ELR (cell line): ENCODE data around the gene PPP1CA.

Experiments used
- DNase-seq: peaks from one replicate; pipeline ENCODE4 v3.0.0-alpha.2; 2015; ENCODE audit warnings: low read depth

The PPP1CA gene

DNA sequence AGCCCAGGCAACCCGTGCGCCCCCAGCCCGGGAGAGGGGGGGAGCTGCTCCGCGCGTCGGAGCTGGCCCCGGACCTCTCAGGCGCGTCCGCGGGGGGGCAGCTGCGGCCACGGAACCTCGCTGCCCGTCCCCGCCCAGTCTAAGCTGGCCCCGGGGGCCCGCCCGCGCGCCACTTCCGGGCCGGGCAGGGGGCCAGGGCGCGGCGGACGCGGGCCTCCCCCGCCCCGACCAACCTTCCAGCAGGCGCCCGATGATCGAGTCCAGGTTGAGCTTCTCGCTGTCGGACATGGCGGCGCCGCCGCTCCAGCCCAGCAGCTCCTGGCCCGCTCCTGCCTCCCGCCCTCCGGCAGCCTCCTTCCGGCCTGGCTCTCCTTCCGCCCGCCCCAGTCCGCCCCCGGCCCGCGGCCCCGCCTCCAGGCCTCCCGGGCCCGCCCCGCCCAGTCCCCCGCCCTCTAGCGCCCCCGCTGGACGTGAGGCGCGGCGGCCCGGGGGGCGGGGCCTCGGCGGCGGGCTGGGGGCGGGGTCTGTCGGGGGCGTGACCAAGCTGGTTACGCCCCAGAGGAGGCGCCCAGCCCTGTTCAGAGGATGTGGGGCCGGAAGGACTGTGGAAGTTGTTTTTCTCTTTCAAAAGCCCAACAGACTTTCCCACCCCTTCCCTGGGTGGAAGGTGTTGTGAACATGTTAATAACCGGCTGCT lies at the start of gene PPP1CA:
TSS of gene PPP1CA (minus strand) at position 364 of the 697 bp plus-strand sequence. CDS start at position 288, 76 bp downstream.
- peak; percentile 91 for DNase-seq

DNA sequence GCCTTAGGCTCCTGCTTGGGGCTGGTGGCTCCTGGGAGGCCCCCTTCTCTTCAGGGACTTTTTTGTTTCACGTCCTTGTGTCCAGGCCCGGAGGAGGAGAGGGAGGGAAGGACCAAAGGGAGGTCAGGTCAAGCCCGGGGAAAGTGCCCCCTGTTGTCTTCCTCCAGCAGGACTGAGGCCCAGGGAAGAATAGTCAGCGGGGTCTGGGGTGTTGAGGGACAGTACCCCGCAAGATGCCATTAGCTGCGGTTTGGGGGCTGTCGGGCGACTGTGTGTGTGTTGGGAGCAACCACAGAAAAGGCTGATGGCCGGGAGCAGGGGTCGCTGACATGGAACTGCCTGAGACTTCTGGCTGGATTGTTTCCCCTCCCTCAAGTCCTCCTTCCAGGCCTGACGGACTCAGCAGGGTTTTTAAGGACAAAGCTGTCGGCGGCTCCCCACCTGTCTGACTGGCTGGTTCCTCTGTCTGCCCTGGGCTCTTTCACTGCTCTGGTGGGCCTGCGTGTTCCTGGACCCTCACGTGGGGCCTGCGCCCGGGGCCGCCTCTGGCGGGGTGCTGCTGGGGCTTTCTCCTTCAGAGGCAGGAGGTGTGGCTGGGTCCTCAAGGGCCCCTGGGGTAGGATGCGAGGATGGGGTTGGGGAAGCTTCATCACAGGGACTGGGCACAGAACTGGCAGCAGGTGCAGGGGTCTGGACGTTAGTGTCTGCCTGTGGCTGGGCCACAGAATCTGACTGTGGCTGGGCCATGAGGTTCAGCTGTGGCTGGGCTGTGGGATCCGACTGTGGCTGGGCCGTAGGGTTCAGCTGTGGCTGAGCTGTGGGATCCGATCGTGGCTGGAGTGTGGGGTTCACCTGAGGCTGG lies 49.4 kb upstream of the PPP1CA start:
- DNase-seq: no peak

DNA sequence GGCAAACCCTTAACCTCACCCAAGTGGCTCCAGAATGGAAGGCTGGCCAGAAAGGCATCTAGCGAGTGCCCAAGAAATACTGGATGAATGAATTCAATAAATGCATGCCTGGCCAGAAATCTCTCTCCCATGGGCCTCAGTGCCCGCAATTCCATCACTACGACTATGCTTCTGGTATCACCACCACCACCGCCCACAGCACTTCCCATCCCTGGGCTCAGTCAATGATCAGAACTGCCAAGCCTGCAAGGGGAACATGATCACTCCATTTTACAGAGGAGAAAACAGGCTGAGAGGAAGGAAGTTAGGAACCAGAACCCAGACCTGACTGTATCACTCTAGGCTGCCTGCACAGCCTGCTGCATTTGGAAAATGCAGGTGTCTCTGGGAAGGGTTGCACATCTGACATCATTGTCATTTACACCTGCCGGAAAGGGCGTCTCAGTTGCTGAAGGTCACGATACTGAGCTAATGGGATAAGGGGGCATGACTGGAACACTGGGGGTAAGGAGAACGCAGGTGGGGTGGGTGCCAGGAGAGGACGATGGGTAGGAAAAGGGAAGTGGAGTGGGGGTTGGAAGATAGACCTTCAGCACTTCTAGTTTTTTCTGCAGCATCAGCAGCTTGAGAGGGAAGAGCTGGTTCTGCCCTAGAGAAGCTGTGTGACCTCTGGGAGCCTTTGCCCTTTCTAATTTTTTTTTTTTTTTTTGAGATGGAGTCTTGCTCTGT lies 47.6 kb upstream of the PPP1CA start:
- no peak for DNase-seq

GRCh38 chr11:67448220-67448609 lies 46.6 kb upstream of the PPP1CA start:
- DNase-seq: no peak

DNA sequence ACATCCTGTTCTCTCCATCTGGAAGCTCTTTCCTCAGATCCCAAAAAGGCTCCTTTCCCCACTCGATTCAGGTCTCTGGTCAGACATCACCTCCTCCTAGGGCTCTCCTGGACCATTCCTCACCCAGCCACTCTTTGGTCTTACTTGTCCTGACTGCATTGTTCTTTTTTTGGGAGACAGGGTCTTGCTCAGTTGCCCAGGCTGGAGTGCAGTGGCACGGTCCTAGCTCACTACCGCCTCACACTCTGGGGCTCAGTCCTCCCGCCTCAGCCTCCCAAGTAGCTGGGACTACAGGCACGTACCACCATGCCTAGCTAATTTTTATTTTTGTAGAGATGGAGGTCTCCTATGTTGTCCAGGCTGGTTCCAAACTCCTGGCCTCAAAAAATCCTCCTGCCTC lies 43.9 kb upstream of the PPP1CA start:
- no peak for DNase-seq

DNA sequence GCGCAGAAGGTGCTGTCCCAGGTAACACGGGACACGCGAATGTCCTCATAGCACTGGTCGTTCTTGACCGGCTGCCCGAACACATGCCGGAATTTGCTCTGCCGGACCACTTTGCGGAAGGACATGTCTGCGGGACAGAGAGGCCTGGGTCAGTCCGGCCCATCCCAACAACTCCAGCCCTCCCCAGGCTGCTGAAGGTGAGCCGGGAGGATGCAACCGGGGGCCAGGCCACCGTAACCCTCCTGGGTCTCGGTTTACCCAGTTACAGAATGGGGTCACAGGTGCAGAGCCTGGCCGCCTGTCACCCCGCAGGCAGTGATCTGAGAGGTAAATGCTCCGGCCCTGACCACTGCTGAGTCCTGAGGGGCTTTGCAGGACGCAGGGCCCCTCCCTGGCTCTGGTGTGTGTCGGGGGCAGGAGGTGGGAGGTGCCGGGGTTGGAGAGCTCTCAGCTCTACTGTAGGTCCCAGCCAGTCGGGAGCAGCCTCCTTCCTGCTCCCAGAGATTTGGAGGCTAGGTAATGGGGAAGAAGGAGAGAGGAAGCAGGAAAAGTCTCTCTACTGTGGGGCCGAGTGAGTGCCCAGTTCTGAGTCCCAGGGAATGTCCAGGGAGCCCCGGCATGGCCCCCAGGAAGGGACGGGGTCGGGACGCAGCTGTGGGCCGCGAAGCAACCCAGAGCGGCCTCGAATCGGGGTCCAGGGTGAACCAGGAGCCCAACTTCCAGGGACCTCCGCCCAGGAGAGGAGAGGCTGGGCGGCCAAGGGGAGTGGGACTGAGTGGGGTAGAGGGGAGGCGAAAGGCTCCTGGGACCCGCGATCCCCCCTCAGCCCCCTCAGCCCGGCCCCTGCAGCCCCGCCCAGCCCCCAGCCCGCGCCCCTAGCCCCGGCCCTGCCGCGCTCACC lies 41.1 kb upstream of the PPP1CA start:
- DNase-seq: peak; percentile 31

DNA sequence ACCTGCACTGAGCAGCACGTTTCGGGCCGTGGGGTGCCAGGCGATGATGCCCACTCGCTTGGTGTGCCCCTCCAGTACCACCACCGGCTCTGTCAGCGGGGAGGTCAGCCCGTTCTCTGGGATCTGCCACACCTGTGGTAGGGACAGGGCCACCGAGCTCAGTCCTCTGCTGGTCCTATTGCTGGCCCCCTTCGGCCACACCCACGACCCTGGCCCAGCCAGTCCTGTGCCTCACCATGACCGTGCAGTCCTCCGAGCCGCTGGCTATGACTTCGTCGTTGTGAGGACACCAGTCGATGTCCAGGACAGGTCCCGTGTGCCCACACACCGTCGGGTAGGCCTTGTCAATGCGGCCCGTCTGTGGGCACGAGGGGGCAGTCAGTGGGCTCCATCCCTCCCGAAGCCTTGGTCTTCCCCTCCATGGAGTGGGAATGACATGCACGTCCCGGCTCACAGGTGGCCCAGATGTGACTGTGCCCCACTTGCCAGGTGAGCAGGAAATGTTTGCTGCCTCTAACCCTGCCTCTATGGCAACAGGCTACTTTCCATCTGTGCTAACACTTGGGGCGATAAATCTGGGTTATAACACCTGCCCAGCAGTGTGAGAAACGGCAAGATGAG lies 40.2 kb upstream of the PPP1CA start:
- no peak for DNase-seq

DNA sequence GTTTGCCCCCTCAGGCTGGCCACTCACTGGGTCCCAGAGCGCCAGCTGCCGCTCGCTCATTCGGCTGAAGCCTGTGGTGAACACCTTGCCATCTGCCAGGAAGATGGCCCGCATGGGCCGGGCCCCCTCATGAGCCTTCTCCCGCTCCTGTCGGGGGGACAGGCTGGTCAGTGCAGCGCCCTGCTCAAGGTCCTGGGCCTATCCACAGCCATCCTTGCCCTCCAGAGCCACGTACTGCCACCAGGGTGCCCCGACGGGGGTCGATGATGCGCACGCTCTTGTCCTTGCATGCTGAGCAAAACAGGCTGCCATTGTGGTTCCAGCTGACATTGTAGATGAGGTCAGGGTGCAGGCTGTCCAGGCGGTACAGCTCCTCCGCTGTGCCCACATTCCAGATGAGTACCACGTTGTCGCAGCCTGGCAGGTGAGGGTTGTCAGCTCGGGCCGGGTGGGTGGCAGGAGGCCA lies 39.5 kb upstream of the PPP1CA start:
- DNase-seq: no peak

DNA sequence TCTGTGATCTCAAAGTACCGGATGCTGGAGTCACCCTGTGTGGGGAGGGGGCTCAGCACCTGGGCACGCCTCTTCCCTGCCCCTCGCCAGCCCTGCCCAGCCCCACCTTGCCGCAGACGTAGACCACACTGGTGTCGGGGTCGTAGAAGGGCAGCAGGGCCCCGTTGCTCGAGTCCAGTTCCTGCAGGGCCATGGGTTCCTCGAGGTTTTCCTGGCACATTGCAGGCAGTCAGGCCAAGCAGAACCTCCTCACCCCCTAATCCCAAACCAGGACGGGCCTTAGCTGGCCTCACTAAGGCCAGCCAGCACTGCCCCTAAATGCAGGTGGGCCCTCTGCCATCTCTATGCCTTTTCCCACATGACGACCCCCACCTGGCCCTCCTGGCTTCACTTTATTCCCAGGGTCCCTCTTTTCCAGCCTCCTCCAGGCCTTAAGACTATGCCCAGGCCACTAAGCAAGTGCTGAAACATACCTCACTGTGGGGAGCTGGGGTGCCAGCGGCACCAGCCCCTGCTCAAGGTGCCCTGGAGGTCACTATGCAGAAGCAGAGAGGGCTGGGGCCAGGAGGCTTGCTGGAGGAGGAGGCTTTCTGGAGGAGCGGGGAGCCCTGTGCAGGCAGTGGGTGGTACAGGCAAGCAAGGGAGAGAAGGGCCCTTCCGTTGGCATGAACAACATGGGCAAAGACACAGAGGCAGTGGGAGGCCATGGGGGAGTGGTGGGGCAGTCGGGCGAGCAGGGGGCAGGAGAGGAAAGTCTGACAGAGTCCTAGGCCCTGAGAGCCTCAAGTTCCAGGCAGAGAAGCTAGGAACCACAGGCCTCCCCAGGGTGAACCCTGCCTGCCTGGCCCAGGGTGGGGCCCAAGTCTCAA lies 38.8 kb upstream of the PPP1CA start:
- no peak for DNase-seq

DNA sequence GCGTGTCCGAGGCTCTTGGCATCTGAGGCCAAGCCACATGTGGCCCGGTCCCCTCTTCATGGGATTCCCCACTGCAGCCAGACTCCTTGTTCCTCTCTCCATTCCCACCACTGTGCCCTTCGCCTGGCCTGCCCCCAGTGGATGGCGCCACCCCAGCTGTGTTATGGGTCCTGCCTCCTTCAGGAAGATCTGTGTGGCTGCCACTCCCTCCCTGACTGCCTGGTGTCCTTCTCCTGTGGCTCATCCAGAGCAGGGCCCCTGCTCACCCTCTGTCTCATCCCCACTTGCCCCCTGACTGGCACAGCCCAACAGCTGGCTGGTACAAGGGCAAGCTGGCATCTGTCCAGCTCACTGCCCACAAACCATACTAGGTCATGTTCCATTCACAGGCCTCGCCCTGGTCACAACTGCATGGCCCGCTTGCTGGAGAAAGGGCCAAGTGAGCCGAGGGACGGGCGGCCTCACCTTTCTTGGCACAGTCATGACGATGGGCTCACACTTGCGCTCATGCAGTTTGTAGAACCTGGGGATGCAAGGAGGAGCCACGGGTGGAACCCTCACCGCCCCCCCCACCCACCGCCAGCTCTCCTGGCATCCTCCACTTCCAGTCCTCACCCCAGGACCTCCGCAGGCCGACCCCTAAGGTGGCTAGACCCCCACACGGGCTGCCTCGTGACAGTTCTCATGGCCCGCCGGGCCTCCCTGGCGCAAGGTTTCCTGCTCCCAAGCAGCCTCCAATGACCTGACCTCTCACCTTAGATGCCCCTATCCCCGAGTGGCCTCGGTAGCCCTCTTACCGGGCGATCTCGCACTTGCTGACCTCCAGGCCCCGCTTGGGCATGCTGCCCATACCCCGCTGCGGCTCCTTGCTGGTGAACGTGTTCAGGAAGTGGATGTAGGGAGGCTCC lies 37.9 kb upstream of the PPP1CA start:
- DNase-seq: peak; percentile 27

- no peak for DNase-seq
These were observed 36.7 kb upstream of the PPP1CA start for GRCh38 chr11:67438158-67438902.

- DNase-seq: no peak
These were observed 36.1 kb upstream of the PPP1CA start for GRCh38 chr11:67437809-67438157.

GRCh38 chr11:67437082-67437808 lies 35.6 kb upstream of the PPP1CA start, which contains the start of gene PTPRCAP:
PTPRCAP (minus strand) TSS chr11:67437682; CDS start chr11:67437619, 63 bp downstream.
- DNase-seq: no peak

GRCh38 chr11:67436459-67437081 lies 34.9 kb upstream of the PPP1CA start:
- no peak for DNase-seq

- DNase-seq: no peak
These were observed 34.2 kb upstream of the PPP1CA start for GRCh38 chr11:67435727-67436458.

GRCh38 chr11:67435031-67435726 lies 33.5 kb upstream of the PPP1CA start:
- no peak for DNase-seq
